Body of pancreas (tissue), 4 donors: Measurements from ENCODE around the gene TOPAZ1.

Experiments used
- POLR2A ChIP-seq, 3 donors: fragments of 450-650 bp; IDR thresholded peaks; one replicate each; pipeline ENCODE4 v1.6.1; 2016; ENCODE audit warnings: antibody characterized with exemption in 3 of 3, mild to moderate bottlenecking in 2 of 3
- TF ChIP-seq, protein P1 (sequence below), 7 experiments: fragments of 450-650 bp in 4 of 7; fragments of 200-600 bp in 3 of 7; sonication (generic) in 3 of 7; IDR thresholded peaks; one replicate each; pipeline ENCODE4 v1.5.1; 2016 to 2019; ENCODE audit warnings: antibody characterized with exemption in 7 of 7

GRCh38 chr3:44297255-44297654 is 55.6 kb downstream of the TOPAZ1 start:
- no peak for TF ChIP-seq POLR2A (IDR thresholded peaks at IDR 0.05)
- TF ChIP-seq, protein P1, sequence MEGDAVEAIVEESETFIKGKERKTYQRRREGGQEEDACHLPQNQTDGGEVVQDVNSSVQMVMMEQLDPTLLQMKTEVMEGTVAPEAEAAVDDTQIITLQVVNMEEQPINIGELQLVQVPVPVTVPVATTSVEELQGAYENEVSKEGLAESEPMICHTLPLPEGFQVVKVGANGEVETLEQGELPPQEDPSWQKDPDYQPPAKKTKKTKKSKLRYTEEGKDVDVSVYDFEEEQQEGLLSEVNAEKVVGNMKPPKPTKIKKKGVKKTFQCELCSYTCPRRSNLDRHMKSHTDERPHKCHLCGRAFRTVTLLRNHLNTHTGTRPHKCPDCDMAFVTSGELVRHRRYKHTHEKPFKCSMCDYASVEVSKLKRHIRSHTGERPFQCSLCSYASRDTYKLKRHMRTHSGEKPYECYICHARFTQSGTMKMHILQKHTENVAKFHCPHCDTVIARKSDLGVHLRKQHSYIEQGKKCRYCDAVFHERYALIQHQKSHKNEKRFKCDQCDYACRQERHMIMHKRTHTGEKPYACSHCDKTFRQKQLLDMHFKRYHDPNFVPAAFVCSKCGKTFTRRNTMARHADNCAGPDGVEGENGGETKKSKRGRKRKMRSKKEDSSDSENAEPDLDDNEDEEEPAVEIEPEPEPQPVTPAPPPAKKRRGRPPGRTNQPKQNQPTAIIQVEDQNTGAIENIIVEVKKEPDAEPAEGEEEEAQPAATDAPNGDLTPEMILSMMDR (IDR thresholded peaks at IDR 0.05), result no peak
